Activated CD8-positive, alpha-beta memory T cell treated with anti-CD3 and anti-CD28 coated beads, Interleukin-2, amount 50 U/mL, for 48 hours (primary cell): ENCODE results near the gene SLC12A3.

Source experiments
- DNase-seq: peaks from one replicate; pipeline ENCODE4 v3.0.0-alpha.2; 2020

The SLC12A3 gene

GRCh38 chr16:56946767-56947603 lies 82.0 kb downstream of the SLC12A3 start:
- no peak for DNase-seq

- DNase-seq, result no peak
Observed at GRCh38 chr16:56947604-56947995, 82.6 kb downstream of the SLC12A3 start.

GRCh38 chr16:56948234-56948633 lies 83.2 kb downstream of the SLC12A3 start:
- no peak for DNase-seq

- DNase-seq, result no peak
Observed at GRCh38 chr16:56950051-56950450, 85.0 kb downstream of the SLC12A3 start.

GRCh38 chr16:56950455-56950854 lies 85.4 kb downstream of the SLC12A3 start:
- no peak for DNase-seq

GRCh38 chr16:56950881-56951771 lies 86.1 kb downstream of the SLC12A3 start:
- peak; percentile 83 for DNase-seq

DNA sequence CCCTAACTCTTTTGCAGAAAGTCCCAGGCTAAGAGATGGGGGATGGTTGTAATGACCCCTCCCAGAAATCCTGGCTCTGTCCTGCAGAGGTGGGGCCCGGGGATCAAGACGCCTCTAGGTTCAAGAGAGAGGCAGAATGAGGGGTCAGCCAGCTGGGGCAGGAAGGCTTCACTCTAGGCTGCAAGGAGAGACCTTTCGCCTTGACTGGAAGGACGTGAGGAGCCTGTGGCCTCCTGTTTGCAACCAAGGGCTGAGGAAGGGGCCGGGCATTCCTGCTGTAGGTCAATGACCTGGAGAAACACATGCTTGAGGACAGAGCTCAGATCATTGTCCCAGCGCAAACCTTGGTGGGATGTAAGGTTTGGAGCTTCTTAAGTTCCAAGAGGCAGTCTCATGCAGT lies 88.0 kb downstream of the SLC12A3 start:
- no peak for DNase-seq

DNA sequence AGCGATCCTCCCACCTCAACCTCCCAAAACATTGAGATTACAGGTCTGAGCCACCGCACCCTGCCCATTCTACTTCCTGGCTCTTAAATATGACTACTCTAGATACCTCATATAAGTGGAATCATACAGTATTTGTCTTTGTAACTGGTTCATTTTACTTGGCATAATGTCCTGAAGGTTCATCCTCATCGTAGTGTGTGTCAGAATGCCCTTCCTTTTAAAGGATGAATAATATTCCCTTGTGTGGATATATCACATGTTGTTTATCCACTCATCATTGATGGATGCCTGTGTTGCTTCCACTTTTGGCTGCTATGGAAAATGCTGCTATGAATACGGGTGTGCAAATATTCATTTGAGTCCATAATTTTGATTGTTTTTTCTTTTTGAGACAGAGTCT lies 91.1 kb downstream of the SLC12A3 start:
- DNase-seq, result no peak

DNA sequence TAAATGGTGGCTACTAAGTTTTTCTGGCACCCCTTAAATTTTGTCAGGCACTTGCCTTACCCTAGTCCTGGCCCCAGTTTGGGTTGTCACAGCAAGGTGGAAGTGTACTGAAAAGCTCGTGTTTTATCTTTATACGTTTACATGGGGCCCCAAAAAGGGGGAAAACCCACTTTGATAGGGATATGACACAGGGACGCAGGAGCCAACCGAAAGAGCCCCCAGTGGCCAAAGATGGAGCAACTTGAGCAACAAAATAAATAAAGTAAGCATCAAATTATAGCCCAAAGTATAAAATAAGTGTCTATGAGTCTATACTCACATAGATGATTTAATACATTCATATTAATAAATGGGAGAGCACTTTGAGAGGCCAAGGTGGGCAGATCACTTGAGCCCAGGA lies 91.7 kb downstream of the SLC12A3 start:
- no peak for DNase-seq

DNA sequence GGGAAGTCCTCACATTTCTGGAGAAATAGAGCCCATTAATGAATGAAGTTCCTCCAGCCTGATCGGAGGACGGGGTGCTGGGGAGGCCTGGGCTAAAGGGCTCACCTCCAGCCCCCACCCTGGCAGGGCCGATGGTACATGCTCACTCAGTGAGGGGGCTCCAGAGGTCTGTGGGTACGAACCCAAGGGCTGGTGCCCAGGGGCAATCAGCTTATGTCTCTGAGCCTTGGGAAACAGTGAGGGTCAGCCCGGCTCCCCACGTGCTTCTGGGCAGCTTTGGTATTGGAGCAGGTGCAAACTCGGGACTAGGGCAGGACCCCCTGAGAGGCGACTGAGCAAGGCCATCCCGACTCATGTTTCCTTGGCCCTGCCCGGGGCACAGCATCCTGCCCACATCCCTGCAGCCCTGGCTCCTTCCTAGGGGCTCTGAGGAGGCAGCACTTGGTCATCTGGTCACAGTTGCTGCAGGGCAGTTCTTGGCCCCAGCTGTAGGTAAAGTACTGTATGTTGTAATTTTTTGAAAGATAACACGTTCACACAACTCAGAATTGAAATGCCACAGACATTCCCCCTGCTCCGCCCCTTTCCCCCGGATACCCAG lies 95.8 kb downstream of the SLC12A3 start:
- DNase-seq, result no peak

GRCh38 chr16:56961386-56961785 lies 96.4 kb downstream of the SLC12A3 start:
- DNase-seq, result no peak

- DNase-seq, result no peak
Observed at GRCh38 chr16:56961851-56962281, 96.9 kb downstream of the SLC12A3 start, which contains the start of gene CETP. CETP (plus strand) TSS chr16:56961950; CDS start chr16:56961980, 30 bp downstream.

DNA sequence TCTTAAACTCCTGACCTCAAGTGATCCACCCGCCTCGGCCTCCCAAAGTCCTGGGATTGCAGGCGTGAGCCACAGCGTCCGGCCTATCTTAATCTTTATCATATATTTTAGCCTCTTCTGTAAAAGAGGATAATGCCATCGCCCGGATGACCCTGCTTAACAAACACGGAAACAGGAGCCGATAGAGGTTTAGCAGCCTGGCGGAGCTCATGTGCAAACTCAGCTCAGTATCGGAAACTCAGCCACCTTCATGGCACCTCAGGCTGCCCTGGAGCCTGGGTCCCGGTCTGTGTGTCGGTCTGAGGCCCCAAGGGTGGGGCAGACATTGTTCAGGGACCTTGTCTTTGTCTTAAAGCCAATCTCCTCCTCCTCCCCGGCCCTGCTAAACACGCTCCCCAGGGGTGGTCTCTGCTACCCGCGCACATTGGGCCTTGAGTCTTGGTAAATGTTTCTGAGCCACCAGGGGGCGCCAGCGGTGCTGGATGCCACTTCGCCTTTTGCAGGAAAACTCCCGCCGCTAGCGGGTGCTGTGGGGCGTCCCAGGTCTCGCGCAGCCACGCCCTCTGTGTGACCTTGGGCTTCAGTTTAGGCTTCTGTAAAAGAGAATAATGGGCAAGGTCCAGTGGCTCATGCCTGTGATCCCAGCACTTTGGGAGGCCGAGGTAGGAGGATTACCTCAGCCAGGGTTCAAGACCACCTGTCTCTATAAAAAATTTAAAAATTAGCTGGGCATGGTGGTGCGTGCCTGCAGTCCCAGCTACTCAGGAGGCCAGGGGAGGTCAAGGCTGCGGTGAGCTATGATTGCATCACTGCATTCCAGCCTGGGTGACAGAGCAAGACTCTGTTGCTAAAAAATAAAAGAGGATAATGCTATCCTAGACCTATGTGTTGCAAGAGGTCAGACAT lies 99.5 kb downstream of the SLC12A3 start:
- DNase-seq, result peak; percentile 100
